ENCODE results near the gene APCDD1. TPM values are rescaled to one million over a fixed set of nuclear protein-coding genes. Genes with fewer than 3 reads are reported as not detected.
"Not testable (repeated sequence)": the region's sequence is repeated elsewhere in the genome, so short reads cannot be mapped to it uniquely, and the experiment has no call there.

Gene APCDD1
- total RNA-seq, 1 experiment from 2014 or later, result not detected

DNA sequence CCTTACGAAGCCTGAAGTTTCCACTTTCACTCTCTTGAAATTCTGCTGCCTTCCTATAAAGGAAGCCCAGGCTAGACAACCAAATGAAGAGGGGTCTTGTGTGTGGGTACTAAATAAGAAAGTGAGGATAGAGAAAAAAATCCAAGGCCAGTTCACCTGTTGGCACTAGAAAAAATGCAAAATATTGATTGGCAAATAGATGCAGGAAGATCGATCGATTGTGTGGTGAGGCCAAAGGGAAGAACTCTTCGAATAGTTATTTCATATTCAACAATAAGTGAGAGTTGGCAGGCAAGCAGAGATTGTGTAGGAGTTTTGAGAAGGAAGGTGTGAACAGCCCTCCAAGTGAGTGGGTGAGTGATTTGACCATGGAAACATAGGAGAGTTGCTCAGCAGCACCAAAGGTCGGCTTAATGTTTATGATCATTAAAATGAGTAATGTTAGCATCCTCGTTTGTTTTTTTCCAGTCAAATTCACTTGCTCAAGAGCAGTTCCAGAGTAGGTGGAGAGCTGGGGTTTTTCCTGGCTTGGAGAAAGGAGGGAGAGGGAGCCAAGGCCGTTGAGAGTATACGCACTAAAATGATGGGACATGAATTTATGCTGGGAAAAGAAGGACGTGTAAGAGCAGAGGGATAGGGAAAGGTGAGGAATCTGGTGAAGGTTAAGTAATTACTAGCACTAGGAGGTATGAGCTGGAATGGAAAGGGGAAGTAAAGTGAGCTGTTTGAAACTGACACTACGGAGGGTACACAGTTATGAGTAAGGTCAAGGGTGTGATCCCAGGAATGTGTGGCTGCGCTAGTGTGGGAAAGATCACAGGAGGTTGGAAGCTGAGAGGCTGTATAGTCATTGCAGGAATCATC lies 70.3 kb downstream of the APCDD1 start:
- peak; percentile 78 for DNase-seq (ENCODE audit: low read depth)

DNA sequence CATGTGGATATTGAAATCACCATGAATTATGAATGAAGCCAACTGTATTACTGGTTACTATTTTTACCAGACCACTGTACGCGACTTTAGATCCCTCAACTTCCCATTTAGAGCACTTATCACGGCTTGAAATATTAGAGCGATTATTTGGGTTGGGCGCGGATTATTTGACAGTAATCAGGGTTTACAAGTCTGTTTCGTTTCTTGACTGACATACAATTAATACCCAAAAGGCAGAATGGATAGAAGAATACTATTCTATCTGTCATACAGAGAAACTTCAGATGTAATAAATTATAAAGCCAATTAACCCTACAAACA lies 70.9 kb downstream of the APCDD1 start:
- no peak for DNase-seq (ENCODE audit: low read depth)

DNA sequence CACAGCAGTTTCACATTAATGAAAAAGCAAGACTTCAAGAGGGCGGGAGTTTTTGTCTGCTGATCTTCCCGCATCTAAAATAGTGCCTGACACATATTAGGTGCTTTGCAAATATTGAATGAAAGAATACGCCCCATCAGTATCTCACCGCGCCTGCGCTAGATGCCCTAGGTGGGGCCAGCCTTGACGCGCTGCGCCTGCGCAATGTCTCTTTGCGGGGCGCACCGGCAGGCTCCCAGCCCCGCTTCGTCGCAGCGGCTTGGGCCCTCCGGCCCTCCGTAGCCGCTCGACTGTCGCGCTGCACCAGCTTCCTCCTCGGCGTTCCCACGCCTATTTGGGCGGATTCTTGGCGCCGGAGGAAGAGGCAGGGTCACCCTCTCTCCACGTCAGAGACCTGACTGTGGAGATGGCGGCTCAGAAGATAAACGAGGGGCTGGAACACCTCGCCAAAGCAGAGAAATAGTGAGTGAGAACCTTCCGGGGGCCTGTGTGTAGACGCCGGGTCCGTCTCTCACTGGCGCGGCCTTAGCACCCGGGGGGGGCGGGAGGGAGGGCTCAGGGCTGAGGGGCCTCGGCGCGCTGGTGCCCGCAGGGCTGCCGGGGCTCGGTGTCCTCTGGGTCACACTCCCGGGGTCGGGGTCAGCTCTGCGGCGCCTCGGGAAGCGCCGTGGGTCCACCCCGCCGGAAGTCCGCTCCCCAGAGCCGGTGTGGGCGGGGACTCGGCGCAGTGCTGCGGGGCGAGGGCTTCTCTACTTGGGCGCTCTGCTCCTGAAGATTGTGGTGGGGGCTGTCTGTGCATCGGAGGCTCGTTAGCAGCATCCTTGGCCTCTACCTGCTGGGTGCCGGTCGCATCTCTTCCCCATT lies 71.5 kb downstream of the APCDD1 start, which contains the start of gene NAPG:
Gene NAPG (plus strand): TSS at position 331 of the 864 bp plus-strand sequence. CDS start 76 bp downstream, at position 407.
- DNase-seq (ENCODE audit: low read depth), result peak; percentile 91

DNA sequence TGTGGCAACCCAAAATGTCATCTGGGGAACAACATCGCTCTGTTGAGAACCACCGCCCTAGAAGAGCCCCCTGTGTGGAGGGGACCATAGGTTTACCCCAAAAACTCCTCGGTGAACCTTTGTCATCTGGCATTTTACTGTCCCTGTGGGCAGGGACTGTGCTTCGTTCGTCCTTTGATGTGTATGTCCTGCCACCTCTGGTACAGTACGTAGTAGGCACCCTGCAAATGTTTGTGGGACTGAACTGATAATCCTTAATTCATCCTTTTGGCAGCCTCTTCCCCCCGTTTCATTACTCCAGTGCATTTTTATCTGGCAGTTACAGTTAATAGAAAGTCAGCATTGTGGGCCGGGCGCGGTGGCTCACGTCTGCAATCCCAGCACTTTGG lies 72.1 kb downstream of the APCDD1 start:
- no peak for DNase-seq (ENCODE audit: low read depth)

DNA sequence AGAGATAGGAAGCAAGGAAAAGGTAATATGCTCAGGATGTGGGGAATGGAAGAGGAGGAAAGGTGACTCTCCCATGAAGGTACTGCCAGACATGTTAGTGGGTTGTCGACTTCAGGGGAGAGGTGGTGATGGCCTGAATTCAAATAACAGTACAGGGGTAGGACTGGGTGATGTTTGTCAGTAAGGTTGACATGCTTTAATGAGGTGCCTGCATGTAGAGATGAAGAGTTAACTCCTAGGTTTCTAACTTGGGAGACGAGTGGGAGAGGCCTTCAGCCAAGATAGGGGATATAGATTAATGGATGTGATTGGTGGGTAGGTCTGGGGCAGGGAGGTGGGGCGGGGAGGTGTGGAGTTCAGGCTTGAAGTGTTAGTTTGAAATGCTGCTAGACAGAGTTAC lies 74.0 kb downstream of the APCDD1 start:
- no peak for DNase-seq (ENCODE audit: low read depth)

DNA sequence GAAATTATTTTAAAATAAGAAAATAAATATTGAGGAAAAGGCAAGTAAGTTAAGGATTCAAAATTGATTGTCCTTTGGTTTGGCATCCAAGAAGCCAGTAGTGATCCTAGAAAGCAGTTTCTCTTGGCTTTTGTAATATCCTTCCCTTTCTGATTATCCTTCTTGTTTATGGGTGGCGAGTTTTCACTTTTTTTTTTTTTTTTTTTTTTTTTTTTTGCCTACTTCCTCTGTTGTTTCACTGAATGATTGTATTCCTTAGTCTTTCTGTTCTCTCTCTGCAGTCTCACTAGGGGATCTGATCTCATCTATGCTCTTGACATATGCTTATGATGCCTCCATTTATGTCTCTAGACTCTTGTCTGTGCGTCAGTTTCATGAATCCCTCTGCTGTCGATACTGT lies 75.6 kb downstream of the APCDD1 start:
- no peak for DNase-seq (ENCODE audit: low read depth)

DNA sequence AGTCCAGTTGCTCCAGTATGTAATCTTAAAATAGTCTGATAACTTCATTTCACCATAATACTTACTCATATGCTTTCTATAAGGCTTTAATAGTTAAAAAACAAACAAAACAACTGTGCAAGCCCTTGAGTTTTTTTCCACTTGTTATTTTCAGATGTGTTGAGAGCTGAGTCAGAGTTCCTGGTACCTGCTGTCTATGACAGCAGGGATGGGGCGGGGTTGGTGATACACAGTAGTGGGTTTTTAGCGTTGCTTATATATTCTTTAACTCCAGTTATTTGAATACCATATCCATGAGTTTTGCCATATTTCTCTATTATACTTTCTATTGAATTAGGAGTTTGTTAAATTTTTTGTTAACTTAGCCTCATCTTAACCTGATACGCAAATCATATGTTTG lies 76.4 kb downstream of the APCDD1 start:
- DNase-seq (ENCODE audit: low read depth), result no peak

DNA sequence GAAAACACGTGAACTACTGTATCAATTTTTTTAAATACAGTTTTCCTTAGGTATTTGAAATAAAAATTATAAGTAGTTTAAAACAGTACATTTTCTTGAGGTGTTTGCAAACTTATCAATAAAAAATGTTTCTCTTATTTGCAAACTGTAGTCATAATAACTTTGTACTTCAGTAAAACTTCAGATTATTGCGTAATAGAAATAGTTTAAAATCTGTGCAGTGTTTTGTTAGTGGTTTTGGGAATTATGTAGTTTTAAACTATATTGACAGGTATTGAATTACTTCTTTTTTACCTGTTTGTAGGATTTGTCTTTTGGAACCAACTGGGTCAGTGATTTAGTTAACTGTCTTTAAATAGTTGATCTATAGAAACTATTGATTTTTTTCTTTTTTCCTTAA lies 78.7 kb downstream of the APCDD1 start:
- no peak for DNase-seq (ENCODE audit: low read depth)

DNA sequence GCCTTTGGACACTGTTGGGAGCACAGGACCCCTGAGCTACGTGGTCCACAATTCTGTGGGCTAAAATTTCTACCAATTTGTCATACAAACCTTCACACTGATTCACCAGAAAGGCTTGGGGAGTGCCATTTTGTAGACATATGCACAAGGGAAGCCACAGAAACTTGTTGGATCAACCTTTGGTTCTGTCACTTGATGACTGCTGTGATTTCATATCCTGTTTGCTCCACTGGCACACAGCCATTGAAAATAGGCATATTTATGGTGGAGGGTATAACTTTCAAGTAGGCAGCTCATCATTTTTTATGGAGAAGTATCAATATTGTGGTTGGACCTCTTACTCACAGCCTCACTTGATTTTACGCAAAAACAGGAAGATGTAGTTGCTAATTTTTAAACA lies 81.8 kb downstream of the APCDD1 start:
- peak; percentile 61 for DNase-seq (ENCODE audit: low read depth)

DNA sequence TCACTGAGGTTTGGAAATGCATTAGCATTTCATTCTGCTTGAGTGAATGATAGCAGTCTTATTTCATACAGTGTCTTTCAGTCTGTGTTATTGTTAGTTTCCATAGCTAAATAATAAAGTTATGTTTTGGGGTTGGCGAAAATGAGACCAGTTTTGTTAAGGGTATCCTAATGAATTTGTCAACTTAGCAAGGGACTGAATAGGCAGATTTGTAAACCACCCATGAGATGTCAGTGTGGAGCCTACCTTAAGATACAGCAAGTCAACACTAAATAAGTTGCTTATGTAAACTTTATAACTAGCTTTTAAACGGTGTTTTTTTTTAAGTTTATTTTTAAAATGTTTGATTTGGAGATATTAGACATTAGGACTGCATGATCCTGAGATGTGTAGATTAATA lies 83.3 kb downstream of the APCDD1 start:
- no peak for DNase-seq (ENCODE audit: low read depth)

DNA sequence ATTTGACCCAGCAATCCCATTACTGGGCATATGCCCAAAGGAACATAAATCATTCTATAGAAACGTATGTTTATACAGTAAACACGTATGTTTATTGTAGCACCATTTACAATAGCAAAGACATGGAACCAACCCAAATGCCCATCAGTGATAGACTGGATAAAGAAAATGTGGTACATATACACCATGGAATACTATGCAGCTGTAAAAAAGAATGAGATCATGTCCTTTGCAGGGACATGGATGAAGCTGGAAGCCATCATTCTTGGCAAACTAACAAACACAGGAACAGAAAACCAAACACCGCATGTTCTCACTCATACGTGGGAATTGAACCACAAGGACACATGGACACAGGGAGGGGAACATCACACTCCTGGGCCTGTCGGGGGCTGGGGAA lies 84.7 kb downstream of the APCDD1 start:
- DNase-seq (ENCODE audit: low read depth), result not testable (repeated sequence)

Other genes starting within 250 kb of the APCDD1 start
- 28.1 and 28.4 TPM in 2 replicates for gene NAPG, start 71.4 kb downstream of the APCDD1 start, total RNA-seq (2014; rRNA removed; shearing (Covaris generic))

Data from HT1080 (cell line).